Measurements from ENCODE around the gene ERG. TPM values are rescaled to one million over a fixed set of nuclear protein-coding genes. Genes with fewer than 3 reads are reported as not detected.

The ERG gene
- total and polyA plus RNA-seq, 2 of the 8 experiments (the other 6 are each of a cell fraction or from before 2014, with no cell fraction given), result 1.0 to 3.0 TPM

DNA sequence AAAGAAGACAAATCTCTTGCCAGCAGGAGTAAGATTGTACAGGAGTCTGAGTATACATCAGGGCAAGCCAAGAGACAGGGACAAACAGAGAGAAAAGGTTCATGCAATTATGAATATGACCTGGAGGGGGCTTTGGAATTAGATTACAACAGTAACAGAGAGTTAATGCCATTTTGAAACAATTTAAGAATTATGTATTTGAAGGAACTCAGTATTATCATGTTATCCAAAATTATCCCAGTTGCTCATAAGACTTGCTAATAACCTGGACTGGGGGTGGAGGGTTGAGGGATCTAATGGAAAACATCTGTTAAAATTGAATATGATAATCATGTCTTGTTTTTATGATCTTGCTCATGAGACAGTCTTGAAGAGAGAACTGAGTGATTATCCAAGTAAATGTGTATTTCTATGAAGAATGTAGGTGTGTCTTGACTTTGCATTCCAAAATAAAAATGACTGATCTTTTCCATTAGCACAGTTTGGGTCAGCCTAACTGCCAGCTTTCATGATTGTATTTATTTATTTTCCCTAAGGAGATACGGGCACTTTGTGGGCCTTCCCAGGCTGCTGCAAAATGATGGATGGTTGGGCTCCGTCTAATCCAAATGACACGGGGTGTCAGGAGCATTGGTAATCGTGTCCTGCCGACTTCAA is 117.7 kb downstream of the ERG start:
- no peak overlapping the region for H4K5ac ChIP-seq (ENCODE audit: insufficient read length, low read depth, low read length)
- no peaks in the 10 kb centered on the region for H4K20me1 ChIP-seq (replicated peaks in 1 of 2; ENCODE audit: control insufficient read depth in 1 of 2, insufficient read depth in 2 of 2, low read length in 2 of 2)
- H3K56ac ChIP-seq (replicated peaks; ENCODE audit: insufficient read length, low read depth, low read length), result no peak overlapping the region
- DNase-seq (ENCODE audit: low read depth in 1 of 2, low spot score in 2 of 2) (no peak), FAIRE-seq (no peak)
- ChIA-PET CTCF (ENCODE audit: partially characterized antibody) (interaction anchor here (1.1 to 1.7 kb wide), 3 partner anchors 10 to 331 kb away, joined by 3 to 5 read pairs (median 5); no protein-coding TSS in a partner anchor), POLR2A (ENCODE audit: partially characterized antibody) (no interaction called here)
- no peak overlapping the region for H2BK120ac ChIP-seq (replicated peaks; ENCODE audit: low read depth, low read length)
- H3K4ac ChIP-seq (replicated peaks; ENCODE audit: insufficient read length, low read depth, low read length), result no peak overlapping the region
- no peak overlapping the region for H3K9ac ChIP-seq (replicated peaks in 1 of 4; ENCODE audit: extremely low read depth in 1 of 4, low read depth in 3 of 4, low read length in 3 of 4)
- H2AFZ ChIP-seq (ENCODE audit: low read length), result no peak overlapping the region
- no peak overlapping the region for H2BK12ac ChIP-seq (ENCODE audit: low read depth, low read length)
- no peak overlapping the region for H3K4me2 ChIP-seq (ENCODE audit: insufficient read depth in 1 of 2, low read depth in 2 of 2, low read length in 2 of 2)
- no peak overlapping the region for H4K91ac ChIP-seq (replicated peaks; ENCODE audit: insufficient read length, low read length)
- H3K27me3 ChIP-seq (replicated peaks in 1 of 4; ENCODE audit: control insufficient read depth in 3 of 4, extremely low read depth in 1 of 4, insufficient read depth in 3 of 4, low read length in 3 of 4), result no peaks in the 10 kb centered on the region
- no peak overlapping the region for H3K4me3 ChIP-seq (ENCODE audit: extremely low read depth in 1 of 4, insufficient read depth in 2 of 4, low read depth in 3 of 4, low read length in 4 of 4)
- no peak for TF ChIP-seq POLR2AphosphoS5 (IDR thresholded peaks at IDR 0.05; ENCODE audit: low read depth, low read length)
- TF ChIP-seq FOSL1 (IDR thresholded peaks at IDR 0.05; ENCODE audit: insufficient read depth, low read depth, low read length), result no peak
- no peak for TF ChIP-seq EZH2 (IDR thresholded peaks at IDR 0.05; ENCODE audit: low read depth, low read length, severe bottlenecking)
- no peak for TF ChIP-seq JUN (IDR thresholded peaks at IDR 0.05; ENCODE audit: low read depth, low read length)
- no peak for TF ChIP-seq SIN3A (conservative IDR thresholded peaks at IDR 0.05 in 1 of 2, IDR thresholded peaks at IDR 0.05 in 1 of 2; ENCODE audit: low read depth in 1 of 2, low read length in 2 of 2)
- no peak for TF ChIP-seq ATF2 (IDR thresholded peaks at IDR 0.05; ENCODE audit: low read length)
- TF ChIP-seq KDM1A (IDR thresholded peaks at IDR 0.05; ENCODE audit: borderline replicate concordance, low read length), result no peak
- no peak for TF ChIP-seq SIRT6 (IDR thresholded peaks at IDR 0.05; ENCODE audit: low read length)
- TF ChIP-seq SAP30 (IDR thresholded peaks at IDR 0.05; ENCODE audit: insufficient read depth, insufficient replicate concordance, low read length), result no peak
- no peaks in the 10 kb centered on the region for H3K4me1 ChIP-seq (replicated peaks in 1 of 4; ENCODE audit: control insufficient read depth in 3 of 4, insufficient read depth in 4 of 4, low read length in 3 of 4)
- no peak overlapping the region for H4K8ac ChIP-seq (ENCODE audit: extremely low read depth, insufficient read depth, low read length)
- no peaks in the 10 kb centered on the region for H3K79me2 ChIP-seq (ENCODE audit: control insufficient read depth in 1 of 2, insufficient read depth in 2 of 2, low read length in 2 of 2)
- H3K79me1 ChIP-seq (ENCODE audit: low read depth, low read length), result no peaks in the 10 kb centered on the region
- H3K27ac ChIP-seq (ENCODE audit: low read depth, low read length), result no peak overlapping the region
- H3K14ac ChIP-seq (ENCODE audit: insufficient read length), result no peak overlapping the region
- no peak overlapping the region for H2BK20ac ChIP-seq (ENCODE audit: low read length)
- H3K18ac ChIP-seq (ENCODE audit: extremely low read depth, low read length), result no peak overlapping the region
- no peaks in the 10 kb centered on the region for H3K9me3 ChIP-seq (ENCODE audit: insufficient read depth in 2 of 2, low read depth in 1 of 2, low read length in 1 of 2)
- H3K23me2 ChIP-seq (ENCODE audit: low read depth, low read length), result no peaks in the 10 kb centered on the region
- no peak overlapping the region for H2BK15ac ChIP-seq (ENCODE audit: low read length)
- no peaks in the 10 kb centered on the region for H3K36me3 ChIP-seq (ENCODE audit: control insufficient read depth in 2 of 4, insufficient read depth in 4 of 4, low read length in 3 of 4)
- no peak overlapping the region for H2BK5ac ChIP-seq (ENCODE audit: low read depth, low read length)
- H3K23ac ChIP-seq (ENCODE audit: insufficient read length), result no peak overlapping the region
- H2AK5ac ChIP-seq (ENCODE audit: low read depth, low read length), result no peak overlapping the region
- WGBS, 2 experiments (ENCODE audit: extremely low coverage in 1 of 2, insufficient coverage in 1 of 2, insufficient read length in 1 of 2, insufficient replicate concordance in 2 of 2, low coverage in 1 of 2, low lambda C conversion rate in 2 of 2, missing lambda C conversion rate in 1 of 2), result 99% methylated on average over 5 of the region's 5 CpGs; no CpG with 5 or more reads in 1 of the 2 experiments

Data from H1 (cell line).